MM.1S (cell line): ENCODE data around the gene SLC9B1.

Experiments
- DNase-seq: peaks from one replicate; pipeline ENCODE4 v3.0.0-alpha.2; 2015
- H2AFZ ChIP-seq: fragments of 300-600 bp; sonication (generic); 2 replicates; pipeline ENCODE4 v1.6.0; 2016; ENCODE audit warnings: antibody characterized with exemption, low read length
- H3F3A ChIP-seq: fragments of 300-600 bp; sonication (generic); 2 replicates; pipeline ENCODE4 v1.6.1; 2016; ENCODE audit warnings: mild to moderate bottlenecking, antibody characterized with exemption, low read length, moderate library complexity, mixed read lengths; ENCODE audit not compliant: insufficient read depth
- H3K27ac ChIP-seq: fragments of 300-600 bp; sonication (generic); 2 replicates; pipeline ENCODE4 v1.5.1; 2016; ENCODE audit warnings: mild to moderate bottlenecking, low read length
- H3K27me3 ChIP-seq: fragments of 300-600 bp; sonication (generic); replicated peaks from 2 replicates; pipeline ENCODE4 v1.6.0; 2016; ENCODE audit warnings: low read length; ENCODE audit not compliant: insufficient read depth
- H3K36me3 ChIP-seq: fragments of 300-600 bp; sonication (generic); replicated peaks from 2 replicates; pipeline ENCODE4 v1.6.1; 2016; ENCODE audit warnings: mild to moderate bottlenecking, low read length, mixed read lengths; ENCODE audit not compliant: insufficient read depth
- H3K4me1 ChIP-seq: fragments of 300-600 bp; sonication (generic); 2 replicates; pipeline ENCODE4 v1.6.1; 2016; ENCODE audit warnings: low read length, mixed read lengths
- H3K4me2 ChIP-seq: fragments of 300-600 bp; sonication (generic); 2 replicates; pipeline ENCODE4 v1.6.0; 2016; ENCODE audit warnings: low read depth, low read length
- H3K4me3 ChIP-seq: fragments of 300-600 bp; sonication (generic); 2 replicates; pipeline ENCODE4 v1.5.1; 2016; ENCODE audit warnings: low read length, mixed read lengths
- H3K79me2 ChIP-seq: fragments of 300-600 bp; sonication (generic); 2 replicates; pipeline ENCODE4 v1.6.1; 2016; ENCODE audit warnings: mixed run types, low read length, mixed read lengths
- H3K9ac ChIP-seq: fragments of 300-600 bp; sonication (generic); 2 replicates; pipeline ENCODE4 v1.6.1; 2016; ENCODE audit warnings: low read length, mixed read lengths
- H3K9me2 ChIP-seq: fragments of 300-600 bp; sonication (generic); replicated peaks from 2 replicates; pipeline ENCODE4 v1.6.1; 2016; ENCODE audit warnings: mild to moderate bottlenecking, low read length, mixed read lengths; ENCODE audit not compliant: insufficient read depth
- H3K9me3 ChIP-seq: fragments of 300-600 bp; sonication (generic); replicated peaks from 2 replicates; pipeline ENCODE4 v1.6.1; 2016; ENCODE audit warnings: mild to moderate bottlenecking, low read length, mixed read lengths; ENCODE audit not compliant: insufficient read depth
- H4K20me1 ChIP-seq: fragments of 300-600 bp; sonication (generic); 2 replicates; pipeline ENCODE4 v1.6.1; 2016; ENCODE audit warnings: mild to moderate bottlenecking, low read length, moderate library complexity, mixed read lengths; ENCODE audit not compliant: insufficient read depth
- EZH2 ChIP-seq: fragments of 300-600 bp; sonication (generic); optimal IDR thresholded peaks from 2 replicates; pipeline ENCODE3; 2017; ENCODE audit warnings: low read depth, mild to moderate bottlenecking, antibody characterized with exemption, low read length, mixed read lengths
- EZH2phosphoT487 ChIP-seq: fragments of 300-600 bp; sonication (generic); IDR thresholded peaks from 2 replicates; pipeline ENCODE4 v1.6.1; 2018; ENCODE audit warnings: antibody characterized with exemption, low read length
- TF ChIP-seq, protein P1 (sequence below): fragments of 300-600 bp; sonication (generic); IDR thresholded peaks from 2 replicates; pipeline ENCODE4 v1.5.1; 2016; ENCODE audit warnings: antibody characterized with exemption, low read length, mixed read lengths

Gene SLC9B1

GRCh38 chr4:102860611-102861324, 158.7 kb downstream of the SLC9B1 start:
- Histone ChIP-seq H3F3A (no peaks in the 10 kb centered on the region), H3K4me3 (no peak overlapping the region), H3K9me3 (no peaks in the 10 kb centered on the region), H3K27ac (no peak overlapping the region), H3K79me2 (peaks cover 17% of the 10 kb centered on the region), H3K4me2 (no peak overlapping the region), H3K9ac (no peak overlapping the region), H3K9me2 (no peaks in the 10 kb centered on the region), H3K27me3 (no peaks in the 10 kb centered on the region), H2AFZ (no peak overlapping the region), H3K36me3 (no peaks in the 10 kb centered on the region), H4K20me1 (no peaks in the 10 kb centered on the region), H3K4me1 (no peaks in the 10 kb centered on the region)
- no peak for TF ChIP-seq EZH2phosphoT487
- no peak for TF ChIP-seq EZH2
- TF ChIP-seq, protein P1, sequence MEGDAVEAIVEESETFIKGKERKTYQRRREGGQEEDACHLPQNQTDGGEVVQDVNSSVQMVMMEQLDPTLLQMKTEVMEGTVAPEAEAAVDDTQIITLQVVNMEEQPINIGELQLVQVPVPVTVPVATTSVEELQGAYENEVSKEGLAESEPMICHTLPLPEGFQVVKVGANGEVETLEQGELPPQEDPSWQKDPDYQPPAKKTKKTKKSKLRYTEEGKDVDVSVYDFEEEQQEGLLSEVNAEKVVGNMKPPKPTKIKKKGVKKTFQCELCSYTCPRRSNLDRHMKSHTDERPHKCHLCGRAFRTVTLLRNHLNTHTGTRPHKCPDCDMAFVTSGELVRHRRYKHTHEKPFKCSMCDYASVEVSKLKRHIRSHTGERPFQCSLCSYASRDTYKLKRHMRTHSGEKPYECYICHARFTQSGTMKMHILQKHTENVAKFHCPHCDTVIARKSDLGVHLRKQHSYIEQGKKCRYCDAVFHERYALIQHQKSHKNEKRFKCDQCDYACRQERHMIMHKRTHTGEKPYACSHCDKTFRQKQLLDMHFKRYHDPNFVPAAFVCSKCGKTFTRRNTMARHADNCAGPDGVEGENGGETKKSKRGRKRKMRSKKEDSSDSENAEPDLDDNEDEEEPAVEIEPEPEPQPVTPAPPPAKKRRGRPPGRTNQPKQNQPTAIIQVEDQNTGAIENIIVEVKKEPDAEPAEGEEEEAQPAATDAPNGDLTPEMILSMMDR = no peak
- no peak for DNase-seq

- H3F3A ChIP-seq = no peaks in the 10 kb centered on the region
- no peaks in the 10 kb centered on the region for H4K20me1 ChIP-seq
- no peaks in the 10 kb centered on the region for H3K36me3 ChIP-seq
- no peaks in the 10 kb centered on the region for H3K9me3 ChIP-seq
- H3K4me2 ChIP-seq = no peak overlapping the region
- no peaks in the 10 kb centered on the region for H3K27me3 ChIP-seq
- H3K79me2 ChIP-seq = peaks cover 4% of the 10 kb centered on the region
- no peak for DNase-seq
- TF ChIP-seq EZH2 (no peak), EZH2phosphoT487 (no peak)
- TF ChIP-seq, protein P1 = no peak
- no peak overlapping the region for H2AFZ ChIP-seq
- no peak overlapping the region for H3K27ac ChIP-seq
- no peak overlapping the region for H3K4me3 ChIP-seq
- H3K9me2 ChIP-seq = no peaks in the 10 kb centered on the region
- no peaks in the 10 kb centered on the region for H3K4me1 ChIP-seq
- H3K9ac ChIP-seq = no peak overlapping the region
Measured at GRCh38 chr4:102858828-102859464, 160.6 kb downstream of the SLC9B1 start.
